PC-3 (cell line): ENCODE results near the gene RAC3. TPM values are rescaled to one million over a fixed set of nuclear protein-coding genes. Genes with fewer than 3 reads are reported as not detected.

Source experiments
- ATAC-seq: fragments of 200-7000 bp; cut with Tn5 transposase; 2 replicates; pipeline ENCODE4 v1.9.1; 2020; ENCODE audit warnings: mild to moderate bottlenecking, moderate library complexity
- BruUV-seq: library from RNA; stranded (reverse); fragments of 400-500 nt; replicated peaks from 2 replicates; lab custom pipeline; 2021; lab: Mats Ljungman, UMichigan
- CTCF ChIA-PET: fragments of 300-600 bp; sonication (Branson Sonifier 250); formaldehyde crosslinking; loops from one replicate; lab custom pipeline; 2022; ENCODE audit warnings: antibody characterized with exemption; lab: Charles Lee
- POLR2A ChIA-PET: fragments of 300-600 bp; sonication (Branson Sonifier 250); formaldehyde crosslinking; loops from one replicate; lab custom pipeline; 2022; ENCODE audit warnings: antibody characterized with exemption; ENCODE audit not compliant: unreplicated experiment; lab: Charles Lee
- DNase-seq: peaks from one replicate; pipeline ENCODE4 v3.0.0-alpha.2; 2015
- H2AFZ ChIP-seq: fragments of 300-600 bp; sonication (generic); 2 replicates; pipeline ENCODE4 v1.6.0; 2016; ENCODE audit warnings: antibody characterized with exemption, low read length
- H3F3A ChIP-seq: fragments of 300-600 bp; sonication (generic); one replicate; pipeline ENCODE4 v1.6.0; 2017; ENCODE audit warnings: antibody characterized with exemption, low read length, control low read depth, mild to moderate bottlenecking; ENCODE audit not compliant: unreplicated experiment
- H3K27ac ChIP-seq: fragments of 300-600 bp; sonication (generic); 2 replicates; pipeline ENCODE4 v1.5.1; 2016; ENCODE audit warnings: mild to moderate bottlenecking, low read length
- H3K27me3 ChIP-seq: fragments of 300-600 bp; sonication (generic); 2 replicates; pipeline ENCODE4 v1.6.1; 2016; ENCODE audit warnings: low read length, mixed read lengths
- H3K36me3 ChIP-seq: fragments of 300-600 bp; sonication (generic); 2 replicates; pipeline ENCODE4 v1.6.1; 2016; ENCODE audit warnings: low read depth, mixed run types, low read length, mixed read lengths
- H3K4me1 ChIP-seq: fragments of 300-600 bp; sonication (generic); 2 replicates; pipeline ENCODE4 v1.5.1; 2016; ENCODE audit warnings: low read length; ENCODE audit not compliant: insufficient read depth
- H3K4me2 ChIP-seq: fragments of 300-600 bp; sonication (generic); 2 replicates; pipeline ENCODE4 v1.6.0; 2016; ENCODE audit warnings: low read length
- H3K4me3 ChIP-seq: fragments of 300-600 bp; sonication (generic); 2 replicates; pipeline ENCODE4 v1.5.1; 2016; ENCODE audit warnings: mild to moderate bottlenecking, low read length, mixed read lengths
- H3K79me2 ChIP-seq: fragments of 300-600 bp; sonication (generic); 2 replicates; pipeline ENCODE4 v1.6.1; 2017; ENCODE audit warnings: low read length, mixed read lengths
- H3K9ac ChIP-seq: fragments of 300-600 bp; sonication (generic); 2 replicates; pipeline ENCODE4 v1.6.0; 2016; ENCODE audit warnings: mild to moderate bottlenecking, low read length
- H3K9me2 ChIP-seq: fragments of 300-600 bp; sonication (generic); replicated peaks from 2 replicates; pipeline ENCODE4 v1.6.1; 2016; ENCODE audit warnings: mixed run types, low read length, mixed read lengths
- H3K9me3 ChIP-seq: fragments of 300-600 bp; sonication (generic); 2 replicates; pipeline ENCODE4 v1.6.1; 2016; ENCODE audit warnings: low read length, mixed read lengths
- H4K20me1 ChIP-seq: fragments of 300-600 bp; sonication (generic); 2 replicates; pipeline ENCODE4 v1.6.1; 2016; ENCODE audit warnings: low read length, mixed read lengths
- EZH2 ChIP-seq: fragments of 300-600 bp; sonication (generic); IDR thresholded peaks from one replicate; pipeline ENCODE4 v1.6.1; 2017; ENCODE audit warnings: antibody characterized with exemption, mild to moderate bottlenecking, low read length; ENCODE audit not compliant: unreplicated experiment
- EZH2phosphoT487 ChIP-seq: fragments of 300-600 bp; sonication (generic); IDR thresholded peaks from 2 replicates; pipeline ENCODE4 v1.6.1; 2018; ENCODE audit warnings: mild to moderate bottlenecking, antibody characterized with exemption, low read length, borderline replicate concordance
- intact Hi-C: fragments of 100-400 bp; cut with micrococcal nuclease; formaldehyde crosslinking; loops from 2 replicates; pipeline ENCODE4 v1.9.0; 2023
- total RNA-seq: library from RNA; depleted of rRNA; stranded (reverse); fragments of >200 nt; gene quantifications from 2 replicates; pipeline ENCODE4 v1.2.3, GENCODE V29; 2014
- TF ChIP-seq, protein P1 (sequence below): fragments of 300-600 bp; sonication (generic); conservative IDR thresholded peaks from 2 replicates; pipeline ENCODE4 v1.5.1; 2017; ENCODE audit warnings: antibody characterized with exemption, low read depth, mild to moderate bottlenecking, low read length

RAC3 gene
- total RNA-seq, 1 experiment from 2014 or later = 52.2 TPM

DNA sequence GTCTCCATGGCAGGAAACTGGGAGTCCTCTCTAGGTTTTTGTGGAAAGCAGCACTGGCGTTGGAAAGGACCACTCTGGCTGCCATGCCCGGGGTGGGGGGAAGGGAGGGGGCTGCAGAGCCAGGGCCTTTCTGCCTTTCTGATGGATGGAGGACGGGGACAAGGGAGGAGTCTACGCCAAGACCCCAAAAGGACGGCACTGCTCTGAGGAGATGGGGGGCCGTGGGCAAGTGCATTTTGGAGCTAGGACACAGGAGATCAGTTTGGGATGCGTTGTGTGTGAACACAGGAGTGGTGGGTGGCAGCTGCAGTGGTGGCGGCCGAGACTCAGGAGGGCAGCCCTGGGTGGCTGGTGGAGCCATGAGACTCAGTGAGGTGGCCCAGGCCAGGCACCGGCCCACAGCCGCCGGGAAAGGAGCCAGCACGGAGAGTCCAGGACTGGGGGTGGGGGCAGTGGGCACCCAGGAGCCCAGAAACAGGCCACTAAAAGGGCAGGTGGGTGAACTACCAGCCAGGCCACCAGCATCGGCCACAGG lies 10.8 kb upstream of the RAC3 start:
- no peaks in the 10 kb centered on the region for H3K9me2 ChIP-seq
- H4K20me1 ChIP-seq = peaks cover 7% of the 10 kb centered on the region; the same call in 1 of the 2 replicates
- POLR2A ChIA-PET = no interaction called here
- CTCF ChIA-PET = interaction anchor here (4.8 kb wide), 1 partner anchor 61 kb away, joined by 40 read pairs; no protein-coding TSS in a partner anchor
- H3K27ac ChIP-seq = no peak overlapping the region
- TF ChIP-seq, protein P1, sequence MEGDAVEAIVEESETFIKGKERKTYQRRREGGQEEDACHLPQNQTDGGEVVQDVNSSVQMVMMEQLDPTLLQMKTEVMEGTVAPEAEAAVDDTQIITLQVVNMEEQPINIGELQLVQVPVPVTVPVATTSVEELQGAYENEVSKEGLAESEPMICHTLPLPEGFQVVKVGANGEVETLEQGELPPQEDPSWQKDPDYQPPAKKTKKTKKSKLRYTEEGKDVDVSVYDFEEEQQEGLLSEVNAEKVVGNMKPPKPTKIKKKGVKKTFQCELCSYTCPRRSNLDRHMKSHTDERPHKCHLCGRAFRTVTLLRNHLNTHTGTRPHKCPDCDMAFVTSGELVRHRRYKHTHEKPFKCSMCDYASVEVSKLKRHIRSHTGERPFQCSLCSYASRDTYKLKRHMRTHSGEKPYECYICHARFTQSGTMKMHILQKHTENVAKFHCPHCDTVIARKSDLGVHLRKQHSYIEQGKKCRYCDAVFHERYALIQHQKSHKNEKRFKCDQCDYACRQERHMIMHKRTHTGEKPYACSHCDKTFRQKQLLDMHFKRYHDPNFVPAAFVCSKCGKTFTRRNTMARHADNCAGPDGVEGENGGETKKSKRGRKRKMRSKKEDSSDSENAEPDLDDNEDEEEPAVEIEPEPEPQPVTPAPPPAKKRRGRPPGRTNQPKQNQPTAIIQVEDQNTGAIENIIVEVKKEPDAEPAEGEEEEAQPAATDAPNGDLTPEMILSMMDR = no peak
- no peak for TF ChIP-seq EZH2phosphoT487
- no peak for TF ChIP-seq EZH2
- no peak for ATAC-seq
- no peaks in the 10 kb centered on the region for H3K9me3 ChIP-seq
- no peaks in the 10 kb centered on the region for H3K27me3 ChIP-seq
- H3F3A ChIP-seq = no peaks in the 10 kb centered on the region
- H3K4me2 ChIP-seq = peak overlapping the region; percentile 99
- intact Hi-C loops = loop anchor here (1.0 kb wide), 1 partner anchor 61 kb away; no protein-coding TSS in a partner anchor
- H3K4me1 ChIP-seq = peaks cover 21% of the 10 kb centered on the region; the same call in 1 of the 2 replicates
- no peaks in the 10 kb centered on the region; the same call in 1 of the 2 replicates for H3K36me3 ChIP-seq
- no TSS peak for BruUV-seq
- H3K79me2 ChIP-seq = peaks cover 43% of the 10 kb centered on the region
- no peak for DNase-seq
- no peak overlapping the region for H3K9ac ChIP-seq
- no peak overlapping the region for H2AFZ ChIP-seq
- H3K4me3 ChIP-seq = peak overlapping the region; percentile 100

DNA sequence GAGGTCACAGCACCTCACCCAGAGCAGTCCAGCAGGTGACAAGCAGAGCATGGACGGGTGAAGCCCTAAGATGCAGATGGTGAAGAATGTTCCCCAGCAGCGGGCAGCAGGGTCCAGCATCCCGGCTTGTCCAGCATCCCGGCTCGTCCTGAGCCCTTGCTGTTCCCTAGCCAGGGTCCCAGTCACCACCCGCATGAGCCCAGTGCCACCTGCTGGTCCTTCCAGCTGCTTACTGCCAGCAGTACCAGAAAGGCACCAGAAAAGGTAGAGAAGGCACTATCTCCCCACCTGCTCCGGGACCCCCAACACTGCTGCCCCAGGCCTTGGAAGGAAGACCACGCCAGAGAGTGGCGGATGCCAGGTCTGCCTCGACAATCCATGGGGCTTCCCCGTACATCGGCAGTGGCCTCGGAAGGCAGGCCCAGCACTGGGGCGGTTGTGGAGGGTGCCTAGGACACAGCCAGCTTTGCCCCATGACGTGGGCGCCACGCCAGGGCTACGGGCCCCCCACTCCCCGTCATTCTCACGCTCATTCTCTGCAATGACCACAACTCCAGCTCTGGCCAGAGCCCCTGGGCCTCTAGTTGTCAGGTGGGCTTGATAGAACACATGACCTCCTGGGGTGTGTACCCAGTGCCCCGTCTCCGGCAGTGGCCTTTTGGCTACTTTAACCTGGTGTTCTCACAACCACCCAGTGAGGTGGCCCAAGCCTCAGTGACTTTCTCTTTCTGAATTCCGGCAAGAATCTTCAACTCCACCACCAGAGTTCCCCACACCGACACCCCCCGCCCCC lies 10.2 kb upstream of the RAC3 start:
- no peaks in the 10 kb centered on the region for H3K9me3 ChIP-seq
- H3K36me3 ChIP-seq = no peaks in the 10 kb centered on the region; the same call in 1 of the 2 replicates
- intact Hi-C loops = loop anchor here (1.0 kb wide), 1 partner anchor 62 kb away; no protein-coding TSS in a partner anchor
- no TSS peak for BruUV-seq
- peak overlapping the region; percentile 98 for H3K9ac ChIP-seq
- H3K4me3 ChIP-seq = peak overlapping the region; percentile 100
- no peak overlapping the region for H2AFZ ChIP-seq
- H3F3A ChIP-seq = no peaks in the 10 kb centered on the region
- peak overlapping the region; percentile 99 for H3K4me2 ChIP-seq
- TF ChIP-seq, protein P1 = peak; percentile 93
- no peak for TF ChIP-seq EZH2
- POLR2A ChIA-PET = no interaction called here
- CTCF ChIA-PET = interaction anchor here (0.6 to 4.8 kb wide), 2 partner anchors 9 to 61 kb away, joined by 3 to 40 read pairs; no protein-coding TSS in a partner anchor
- peaks cover 43% of the 10 kb centered on the region for H3K79me2 ChIP-seq
- H3K9me2 ChIP-seq = no peaks in the 10 kb centered on the region
- DNase-seq (peak; percentile 80), ATAC-seq (peak; percentile 29)
- peaks cover 7% of the 10 kb centered on the region; the same call in 1 of the 2 replicates for H4K20me1 ChIP-seq
- no peaks in the 10 kb centered on the region for H3K27me3 ChIP-seq
- peak overlapping the region; percentile 57 for H3K27ac ChIP-seq
- peaks cover 21% of the 10 kb centered on the region; the same call in 1 of the 2 replicates for H3K4me1 ChIP-seq
